ENCODE data around the gene PLCB4. TPM values are rescaled to one million over a fixed set of nuclear protein-coding genes. Genes with fewer than 3 reads are reported as not detected.

PLCB4 gene
- total RNA-seq, 1 experiment from 2014 or later: 10.1 TPM

DNA sequence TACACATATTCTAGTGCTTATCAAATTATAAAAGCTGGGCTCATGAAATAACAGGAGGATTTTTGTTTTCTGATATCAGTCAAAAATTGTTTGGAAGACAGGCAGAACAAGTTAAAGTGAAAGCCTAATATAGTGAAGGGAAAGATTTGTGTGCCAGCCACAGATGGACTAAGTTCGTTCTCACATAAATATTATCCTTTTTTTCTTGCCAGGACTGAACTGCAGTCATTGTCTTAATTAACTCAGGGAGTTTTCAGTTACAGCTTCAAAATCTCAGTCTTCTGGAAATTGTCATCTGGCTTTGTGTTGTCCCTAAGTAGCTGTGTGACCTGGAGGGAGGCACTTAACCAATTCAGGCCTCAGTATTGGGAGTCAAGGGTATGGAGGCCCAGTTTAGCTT lies 40.7 kb downstream of the PLCB4 start:
- Histone ChIP-seq H2AFZ (ENCODE audit: low read length) (no peak overlapping the region), H2BK12ac (ENCODE audit: insufficient read length, low read depth, low read length) (no peak overlapping the region), H3K56ac (ENCODE audit: insufficient read length, low read depth, low read length) (no peak overlapping the region), H2AK5ac (ENCODE audit: insufficient read length, low read length) (no peak overlapping the region), H4K20me1 (ENCODE audit: control insufficient read depth, insufficient read depth, insufficient read length) (no peaks in the 10 kb centered on the region), H2BK120ac (ENCODE audit: low read depth, low read length, poor library complexity, severe bottlenecking) (no peak overlapping the region), H3K9ac (ENCODE audit: extremely low read depth, insufficient read length, low read length) (no peak overlapping the region), H3K4ac (ENCODE audit: low read depth, low read length) (no peak overlapping the region), H3K79me1 (ENCODE audit: insufficient read depth, low read depth, low read length, poor library complexity, severe bottlenecking) (no peaks in the 10 kb centered on the region), H3K4me2 (ENCODE audit: insufficient read depth, insufficient read length, low read length) (no peak overlapping the region), H3K14ac (ENCODE audit: insufficient read depth, low read length) (no peak overlapping the region), H3K23me2 (ENCODE audit: insufficient read length, low read depth, low read length, poor library complexity, severe bottlenecking) (no peaks in the 10 kb centered on the region), H3K27me3 (ENCODE audit: insufficient read depth, low read length) (no peaks in the 10 kb centered on the region), H3K4me1 (ENCODE audit: insufficient read depth, low read length) (no peaks in the 10 kb centered on the region), H2BK5ac (ENCODE audit: insufficient read length, low read length) (no peak overlapping the region), H3K79me2 (ENCODE audit: insufficient read depth, low read length) (no peaks in the 10 kb centered on the region), H2BK15ac (ENCODE audit: low read depth, low read length) (no peak overlapping the region), H3T11ph (ENCODE audit: low read length) (no peak overlapping the region), H4K91ac (ENCODE audit: insufficient read length, low read depth, low read length) (no peak overlapping the region), H4K5ac (ENCODE audit: insufficient read length, low read depth, low read length) (no peak overlapping the region), H3K23ac (ENCODE audit: insufficient read length, low read depth, low read length) (no peak overlapping the region), H3K18ac (ENCODE audit: insufficient read length, low read depth, low read length) (no peak overlapping the region), H4K8ac (replicated peaks; ENCODE audit: insufficient read length, low read depth, low read length) (no peak overlapping the region), H2BK20ac (ENCODE audit: low read depth, low read length, poor library complexity, severe bottlenecking) (no peak overlapping the region), H3K27ac (ENCODE audit: insufficient read length, low read depth, low read length) (no peak overlapping the region), H3K9me3 (ENCODE audit: control insufficient read depth, low read depth, low read length) (no peaks in the 10 kb centered on the region)
- WGBS (ENCODE audit: extremely low coverage, insufficient read length, low lambda C conversion rate): no CpG with 5 or more reads among the region's 1 CpG
- Mint-ChIP-seq H3K9me3 (no peaks in the 10 kb centered on the region), H3K27ac (no peak overlapping the region), H3K27me3 (ENCODE audit: low read depth) (no peaks in the 10 kb centered on the region), H3K4me1 (no peaks in the 10 kb centered on the region; a peak in 1 of 4 replicates), H3K4me3 (no peak overlapping the region), H3K36me3 (ENCODE audit: insufficient read depth in 1 of 3, low read depth in 3 of 3) (no peaks in the 10 kb centered on the region)
- no peak for DNase-seq
- TF ChIP-seq, protein P1, sequence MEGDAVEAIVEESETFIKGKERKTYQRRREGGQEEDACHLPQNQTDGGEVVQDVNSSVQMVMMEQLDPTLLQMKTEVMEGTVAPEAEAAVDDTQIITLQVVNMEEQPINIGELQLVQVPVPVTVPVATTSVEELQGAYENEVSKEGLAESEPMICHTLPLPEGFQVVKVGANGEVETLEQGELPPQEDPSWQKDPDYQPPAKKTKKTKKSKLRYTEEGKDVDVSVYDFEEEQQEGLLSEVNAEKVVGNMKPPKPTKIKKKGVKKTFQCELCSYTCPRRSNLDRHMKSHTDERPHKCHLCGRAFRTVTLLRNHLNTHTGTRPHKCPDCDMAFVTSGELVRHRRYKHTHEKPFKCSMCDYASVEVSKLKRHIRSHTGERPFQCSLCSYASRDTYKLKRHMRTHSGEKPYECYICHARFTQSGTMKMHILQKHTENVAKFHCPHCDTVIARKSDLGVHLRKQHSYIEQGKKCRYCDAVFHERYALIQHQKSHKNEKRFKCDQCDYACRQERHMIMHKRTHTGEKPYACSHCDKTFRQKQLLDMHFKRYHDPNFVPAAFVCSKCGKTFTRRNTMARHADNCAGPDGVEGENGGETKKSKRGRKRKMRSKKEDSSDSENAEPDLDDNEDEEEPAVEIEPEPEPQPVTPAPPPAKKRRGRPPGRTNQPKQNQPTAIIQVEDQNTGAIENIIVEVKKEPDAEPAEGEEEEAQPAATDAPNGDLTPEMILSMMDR (conservative IDR thresholded peaks at IDR 0.05): no peak
